A549 (cell line): ENCODE measurements around the gene NIPAL3. TPM values are rescaled to one million over a fixed set of nuclear protein-coding genes. Genes with fewer than 3 reads are reported as not detected.

Experiments
- ATAC-seq, 2 experiments: fragments of 200-7000 bp in 1 of 2; fragments of >200 bp in 1 of 2; cut with Nextera tagmentation in 1 of 2; cut with Tn5 transposase in 1 of 2; 3 replicates each; pipeline versions ENCODE4 v1.8.0 to v1.9.1; 2018 to 2020; ENCODE audit warnings: mild to moderate bottlenecking in 1 of 2, moderate library complexity in 1 of 2
- CTCF ChIA-PET: fragments of 300-600 bp; sonication (Branson Sonifier 250); formaldehyde crosslinking; extraction: SDS; loops from one replicate; lab custom pipeline; 2021; ENCODE audit warnings: antibody characterized with exemption, inconsistent platforms; lab: Yijun Ruan, JAX
- POLR2A ChIA-PET: fragments of 350-600 bp; formaldehyde crosslinking; extraction: SDS; loops from one replicate; lab custom pipeline; 2021; ENCODE audit warnings: antibody characterized with exemption, inconsistent platforms; lab: Yijun Ruan, JAX
- DNase-seq, 2 experiments: peaks; one replicate each; pipeline versions ENCODE4 v3.0.0 to v3.0.0-alpha.2; 2011 to 2016; ENCODE audit warnings: low read depth in 1 of 2, low spot score in 1 of 2
- FAIRE-seq: peaks from 2 replicates; lab custom pipeline; 2011; peaks lifted over from hg19 to GRCh38; lab: Jason Lieb, UNC
- H3K27ac ChIP-seq, 2 experiments: fragments of >200 bp; sonication (Bioruptor Twin); formaldehyde crosslinking; 3 replicates each; pipeline ENCODE4 v1.5.1; 2016 to 2017
- H3K4me1 ChIP-seq: fragments of >200 bp; sonication (Bioruptor Twin); formaldehyde crosslinking; 3 replicates; pipeline ENCODE4 v1.6.1; 2016
- H3K4me2 ChIP-seq: fragments of >200 bp; sonication (Bioruptor Twin); formaldehyde crosslinking; 3 replicates; pipeline ENCODE4 v1.6.1; 2016
- H3K4me3 ChIP-seq: fragments of >200 bp; sonication (Bioruptor Twin); formaldehyde crosslinking; 3 replicates; pipeline ENCODE4 v1.5.1; 2016
- H3K9me3 ChIP-seq: fragments of >200 bp; sonication (Bioruptor Twin); formaldehyde crosslinking; 3 replicates; pipeline ENCODE4 v1.6.1; 2016
- CHD2 ChIP-seq: fragments of 150-350 bp; IDR thresholded peaks from 2 replicates; pipeline ENCODE4 v1.6.1; 2014; ENCODE audit warnings: low read length; ENCODE audit not compliant: partially characterized antibody
- CHD4 ChIP-seq: fragments of 200-600 bp; sonication (generic); IDR thresholded peaks from 2 replicates; pipeline ENCODE4 v1.6.1; 2016; ENCODE audit warnings: antibody characterized with exemption, mild to moderate bottlenecking, borderline replicate concordance
- JUNB ChIP-seq: fragments of >200 bp; sonication (Bioruptor Twin); formaldehyde crosslinking; IDR thresholded peaks from 2 replicates; pipeline ENCODE4 v1.6.1; 2016
- KDM5A ChIP-seq: fragments of 200-600 bp; sonication (generic); IDR thresholded peaks from 2 replicates; pipeline ENCODE4 v1.6.1; 2016; ENCODE audit warnings: antibody characterized with exemption, mild to moderate bottlenecking
- MAFK ChIP-seq: fragments of 450-650 bp; IDR thresholded peaks from 2 replicates; pipeline ENCODE4 v1.6.1; 2014; ENCODE audit not compliant: partially characterized antibody
- MYC ChIP-seq: IDR thresholded peaks from 2 replicates; pipeline ENCODE4 v1.6.1; 2012; ENCODE audit warnings: mild to moderate bottlenecking, inconsistent platforms, low read length, improper control_type of control experiment, borderline replicate concordance
- PHF8 ChIP-seq: fragments of 200-600 bp; sonication (generic); IDR thresholded peaks from 2 replicates; pipeline ENCODE4 v1.6.1; 2016; ENCODE audit warnings: low read depth, mild to moderate bottlenecking, antibody characterized with exemption, moderate library complexity, borderline replicate concordance
- RAD21 ChIP-seq, 2 experiments: fragments of >200 bp in 1 of 2; sonication (Bioruptor Twin) in 1 of 2; formaldehyde crosslinking in 1 of 2; IDR thresholded peaks in 1 of 2; conservative IDR thresholded peaks in 1 of 2; 2 replicates in 1 of 2; 3 replicates in 1 of 2; pipeline ENCODE4 v1.6.1; 2012 to 2018; ENCODE audit warnings: inconsistent platforms in 1 of 2
- RARB ChIP-seq: fragments of 250-450 bp; sonication (Bioruptor Pico); IDR thresholded peaks from 2 replicates; pipeline ENCODE4 v1.8.0; 2021; ENCODE audit warnings: mild to moderate bottlenecking, moderate library complexity
- RCOR1 ChIP-seq: fragments of 150-350 bp; IDR thresholded peaks from 2 replicates; pipeline ENCODE4 v1.6.1; 2014; ENCODE audit warnings: antibody characterized with exemption, low read length, low read depth
- RNF2 ChIP-seq: fragments of 200-600 bp; sonication (generic); IDR thresholded peaks from 2 replicates; pipeline ENCODE4 v1.6.1; 2016; ENCODE audit warnings: low read depth, mild to moderate bottlenecking, antibody characterized with exemption, moderate library complexity, borderline replicate concordance
- SMC3 ChIP-seq: fragments of >200 bp; sonication (Bioruptor Twin); formaldehyde crosslinking; IDR thresholded peaks from 3 replicates; pipeline ENCODE4 v1.6.1; 2018; ENCODE audit warnings: inconsistent platforms
- SREBF2 ChIP-seq: fragments of 450-650 bp; IDR thresholded peaks from 2 replicates; pipeline ENCODE4 v1.6.1; 2014; ENCODE audit warnings: mild to moderate bottlenecking, moderate library complexity
- ZSCAN20 ChIP-seq: fragments of 250-450 bp; sonication (Bioruptor Pico); IDR thresholded peaks from 2 replicates; pipeline ENCODE4 v1.8.0; 2022; ENCODE audit warnings: mild to moderate bottlenecking, moderate library complexity
- WGBS: methylation state at CpG from one replicate; pipeline ENCODE4 v1.1.6; 2017; ENCODE audit errors: missing lambda C conversion rate; 5-methylcytosine and 5-hydroxymethylcytosine counted together
- polyA plus RNA-seq, 4 experiments: library from polyadenylated mRNA; depleted of rRNA in 3 of 4; stranded (reverse); fragments of >200 nt; fragmentation: RNase III in 1 of 4; extraction: RNeasy Plus Mini Kit Qiagen cat#74134 plus additional on column Dnase treatment in 1 of 4; gene quantifications; 2 replicates in 3 of 4; 3 replicates in 1 of 4; pipeline ENCODE4 v1.2.3, GENCODE V29; 2011 to 2017
- TF ChIP-seq, protein P1 (sequence below): fragments of 150-350 bp; IDR thresholded peaks from 2 replicates; pipeline ENCODE4 v1.6.1; 2014; ENCODE audit warnings: low read depth, mild to moderate bottlenecking, low read length
- TF ChIP-seq, protein P2 (sequence below): fragments of >200 bp; sonication (Bioruptor Twin); formaldehyde crosslinking; IDR thresholded peaks from 3 replicates; pipeline ENCODE4 v1.5.1; 2016
- TF ChIP-seq, protein P3 (sequence below): IDR thresholded peaks from 2 replicates; pipeline ENCODE4 v1.6.1; 2012; ENCODE audit warnings: low read depth, borderline replicate concordance
- TF ChIP-seq, protein P4 (sequence below): fragments of 250-450 bp; sonication (Bioruptor Pico); IDR thresholded peaks from 2 replicates; pipeline ENCODE4 v1.5.0; 2020; ENCODE audit warnings: low read depth, mild to moderate bottlenecking, moderate library complexity

The NIPAL3 gene
- polyA plus RNA-seq, 2 of the 4 experiments (the other 2 are of a cell fraction): 5.1 to 10.4 TPM

DNA sequence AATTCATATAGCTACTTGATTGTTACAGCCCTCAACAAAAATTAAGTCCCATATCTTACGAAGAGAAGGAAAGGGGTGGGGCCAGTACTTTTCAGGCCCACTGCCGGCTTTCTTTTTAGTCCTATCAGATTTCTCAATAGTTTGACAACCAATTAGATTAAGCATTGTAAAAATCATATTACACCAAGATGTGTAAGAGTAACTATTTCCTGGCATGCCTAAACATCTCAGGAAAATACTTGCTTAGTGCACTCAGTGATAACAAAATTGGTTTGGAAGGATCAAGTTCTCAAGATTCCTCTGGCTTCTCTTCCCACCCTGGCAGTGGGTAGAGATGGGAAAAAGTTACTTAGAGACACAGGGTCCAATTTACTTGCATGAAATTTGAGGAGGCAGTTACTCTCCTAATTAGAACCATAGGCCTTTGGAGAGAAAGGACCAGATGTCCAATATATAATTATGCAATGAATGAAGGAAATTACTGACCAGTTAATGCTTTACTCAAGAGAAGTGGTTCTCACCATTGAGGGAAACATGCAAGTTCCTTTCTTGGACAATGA is 32.1 kb upstream of the NIPAL3 start:
- DNase-seq (no peak), ATAC-seq (no peak), FAIRE-seq (no peak)
- WGBS: 91% methylated on average over 2 of the region's 2 CpGs
- Histone ChIP-seq H3K27ac (no peak overlapping the region), H3K4me2 (no peak overlapping the region), H3K9me3 (no peaks in the 10 kb centered on the region), H3K4me1 (peaks cover 21% of the 10 kb centered on the region), H3K4me3 (no peak overlapping the region)
- POLR2A ChIA-PET: no interaction called here
- no peak for TF ChIP-seq RARB (CRISPR knock-in tag)
- TF ChIP-seq CHD4: no peak
- no peak for TF ChIP-seq RNF2
- CTCF ChIA-PET: interaction anchor here (0.7 to 23.6 kb wide), 5 partner anchors 9 to 188 kb away, joined by 3 to 748 read pairs (median 6); no protein-coding TSS in a partner anchor

DNA sequence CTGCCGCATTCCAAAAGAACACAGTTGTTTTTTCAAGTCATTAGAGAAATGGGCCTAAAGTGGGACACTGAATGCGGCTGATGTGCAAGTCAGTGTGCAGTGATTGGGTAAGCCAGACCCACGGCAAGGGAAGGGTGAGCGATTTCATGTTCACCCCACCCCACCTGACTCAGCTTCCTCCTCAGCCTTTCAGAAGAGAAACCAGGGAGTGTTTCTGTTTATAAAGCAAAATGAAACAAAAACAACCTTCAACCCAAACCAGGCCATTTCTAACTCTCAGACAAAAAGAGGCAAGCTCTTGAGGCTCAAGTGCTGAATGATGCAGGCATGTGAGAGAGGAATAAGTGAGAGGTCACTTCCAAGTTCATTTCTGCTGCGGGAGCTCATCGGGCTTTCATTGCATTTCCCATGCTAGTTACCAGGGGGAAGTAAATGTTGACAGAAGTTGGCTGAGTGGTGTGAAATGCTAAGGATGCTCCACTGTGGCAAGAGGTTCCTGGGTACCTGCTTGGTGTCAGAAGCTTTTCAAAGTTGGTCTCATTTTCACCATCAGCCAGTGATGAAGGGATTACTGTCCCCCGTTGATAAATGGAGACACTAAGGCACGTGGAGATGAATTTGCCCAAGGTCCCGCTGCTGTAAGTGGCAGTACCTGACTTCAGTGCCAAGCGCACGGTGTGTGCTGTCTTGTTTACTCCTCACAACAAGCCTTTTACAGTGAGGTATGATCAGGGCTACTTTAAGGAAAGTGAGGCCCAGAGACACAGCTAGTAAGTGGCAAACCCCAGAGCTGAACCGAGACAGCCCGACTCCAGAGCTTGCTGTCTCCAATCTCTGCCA is 31.1 kb upstream of the NIPAL3 start:
- DNase-seq: no peak
- no peak for ATAC-seq
- POLR2A ChIA-PET: no interaction called here
- FAIRE-seq: no peak
- H3K4me1 ChIP-seq: peaks cover 27% of the 10 kb centered on the region
- peak overlapping the region; percentile 25 to 52; a peak in 2 of 6 replicates for H3K27ac ChIP-seq
- no peak overlapping the region for H3K4me3 ChIP-seq
- TF ChIP-seq MAFK (no peak), KDM5A (no peak), MYC (no peak), PHF8 (no peak), JUNB (no peak), RCOR1 (no peak)
- TF ChIP-seq, protein P1, sequence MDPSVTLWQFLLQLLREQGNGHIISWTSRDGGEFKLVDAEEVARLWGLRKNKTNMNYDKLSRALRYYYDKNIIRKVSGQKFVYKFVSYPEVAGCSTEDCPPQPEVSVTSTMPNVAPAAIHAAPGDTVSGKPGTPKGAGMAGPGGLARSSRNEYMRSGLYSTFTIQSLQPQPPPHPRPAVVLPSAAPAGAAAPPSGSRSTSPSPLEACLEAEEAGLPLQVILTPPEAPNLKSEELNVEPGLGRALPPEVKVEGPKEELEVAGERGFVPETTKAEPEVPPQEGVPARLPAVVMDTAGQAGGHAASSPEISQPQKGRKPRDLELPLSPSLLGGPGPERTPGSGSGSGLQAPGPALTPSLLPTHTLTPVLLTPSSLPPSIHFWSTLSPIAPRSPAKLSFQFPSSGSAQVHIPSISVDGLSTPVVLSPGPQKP: no peak
- no peak overlapping the region for H3K4me2 ChIP-seq
- no peaks in the 10 kb centered on the region for H3K9me3 ChIP-seq
- 89% methylated on average over 12 of the region's 13 CpGs for WGBS
- CTCF ChIA-PET: interaction anchor here (0.8 to 23.6 kb wide), 7 partner anchors 8 to 313 kb away, joined by 3 to 748 read pairs (median 6); no protein-coding TSS in a partner anchor

DNA sequence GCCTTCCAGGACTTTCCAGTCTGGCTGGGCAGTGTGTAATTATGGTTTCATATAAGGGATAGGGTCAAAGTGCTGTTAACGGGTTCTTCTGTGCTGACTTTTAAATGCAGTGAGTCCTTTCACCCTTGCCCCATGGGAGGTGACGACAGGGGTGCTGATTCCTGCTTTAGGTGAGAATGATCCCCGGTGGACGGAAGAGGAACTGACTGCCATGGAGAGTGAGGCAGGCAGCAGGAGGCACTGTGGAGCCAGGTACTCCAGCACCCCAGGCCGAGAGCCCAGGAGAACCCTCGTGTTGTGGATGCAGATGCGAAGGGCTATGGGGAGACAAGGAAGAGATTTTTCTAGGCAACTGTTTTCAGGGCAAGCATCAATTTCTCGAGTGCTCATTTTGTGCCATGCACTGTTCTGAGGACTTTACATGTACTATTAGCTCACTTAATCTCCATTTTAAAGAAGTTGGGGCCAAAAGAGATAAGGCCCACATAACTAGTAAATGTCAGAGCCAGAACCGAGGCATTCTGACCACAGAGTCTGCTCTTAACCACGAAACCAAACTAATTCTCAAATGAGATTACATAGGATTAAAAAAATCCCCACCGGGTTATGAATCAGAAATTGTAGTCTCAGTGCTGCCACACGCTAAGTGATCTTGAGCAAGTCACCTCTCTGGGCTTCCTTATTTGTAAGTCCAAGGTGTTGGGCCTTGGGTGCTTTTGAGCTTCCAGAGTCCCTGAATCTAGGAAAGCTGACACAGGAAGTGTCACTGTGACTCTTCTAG is 30.3 kb upstream of the NIPAL3 start:
- Histone ChIP-seq H3K27ac (peak overlapping the region; percentile 25 to 52; a peak in 2 of 6 replicates), H3K4me3 (no peak overlapping the region), H3K4me2 (no peak overlapping the region), H3K9me3 (no peaks in the 10 kb centered on the region), H3K4me1 (peaks cover 28% of the 10 kb centered on the region)
- CTCF ChIA-PET: interaction anchor here (0.7 to 23.6 kb wide), 7 partner anchors 11 to 235 kb away, joined by 3 to 748 read pairs (median 3); no protein-coding TSS in a partner anchor
- ATAC-seq (peak; percentile 62 to 85; a peak in 4 of 6 replicates), DNase-seq (peak in 1 of 2 experiments; percentile 55), FAIRE-seq (no peak)
- TF ChIP-seq, protein P2, sequence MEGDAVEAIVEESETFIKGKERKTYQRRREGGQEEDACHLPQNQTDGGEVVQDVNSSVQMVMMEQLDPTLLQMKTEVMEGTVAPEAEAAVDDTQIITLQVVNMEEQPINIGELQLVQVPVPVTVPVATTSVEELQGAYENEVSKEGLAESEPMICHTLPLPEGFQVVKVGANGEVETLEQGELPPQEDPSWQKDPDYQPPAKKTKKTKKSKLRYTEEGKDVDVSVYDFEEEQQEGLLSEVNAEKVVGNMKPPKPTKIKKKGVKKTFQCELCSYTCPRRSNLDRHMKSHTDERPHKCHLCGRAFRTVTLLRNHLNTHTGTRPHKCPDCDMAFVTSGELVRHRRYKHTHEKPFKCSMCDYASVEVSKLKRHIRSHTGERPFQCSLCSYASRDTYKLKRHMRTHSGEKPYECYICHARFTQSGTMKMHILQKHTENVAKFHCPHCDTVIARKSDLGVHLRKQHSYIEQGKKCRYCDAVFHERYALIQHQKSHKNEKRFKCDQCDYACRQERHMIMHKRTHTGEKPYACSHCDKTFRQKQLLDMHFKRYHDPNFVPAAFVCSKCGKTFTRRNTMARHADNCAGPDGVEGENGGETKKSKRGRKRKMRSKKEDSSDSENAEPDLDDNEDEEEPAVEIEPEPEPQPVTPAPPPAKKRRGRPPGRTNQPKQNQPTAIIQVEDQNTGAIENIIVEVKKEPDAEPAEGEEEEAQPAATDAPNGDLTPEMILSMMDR: peak; percentile 46
- TF ChIP-seq SMC3 (peak; percentile 40; the same call in 2 of the 3 replicates), MYC (no peak), SREBF2 (no peak), ZSCAN20 (CRISPR knock-in tag) (no peak), CHD2 (no peak), RAD21 (conservative IDR thresholded peaks at IDR 0.05 in 1 of 2, IDR thresholded peaks at IDR 0.05 in 1 of 2) (peak; percentile 34 to 37; a peak in 4 of 5 replicates)
- TF ChIP-seq, protein P3, sequence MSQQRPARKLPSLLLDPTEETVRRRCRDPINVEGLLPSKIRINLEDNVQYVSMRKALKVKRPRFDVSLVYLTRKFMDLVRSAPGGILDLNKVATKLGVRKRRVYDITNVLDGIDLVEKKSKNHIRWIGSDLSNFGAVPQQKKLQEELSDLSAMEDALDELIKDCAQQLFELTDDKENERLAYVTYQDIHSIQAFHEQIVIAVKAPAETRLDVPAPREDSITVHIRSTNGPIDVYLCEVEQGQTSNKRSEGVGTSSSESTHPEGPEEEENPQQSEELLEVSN: no peak
- TF ChIP-seq, protein P4, sequence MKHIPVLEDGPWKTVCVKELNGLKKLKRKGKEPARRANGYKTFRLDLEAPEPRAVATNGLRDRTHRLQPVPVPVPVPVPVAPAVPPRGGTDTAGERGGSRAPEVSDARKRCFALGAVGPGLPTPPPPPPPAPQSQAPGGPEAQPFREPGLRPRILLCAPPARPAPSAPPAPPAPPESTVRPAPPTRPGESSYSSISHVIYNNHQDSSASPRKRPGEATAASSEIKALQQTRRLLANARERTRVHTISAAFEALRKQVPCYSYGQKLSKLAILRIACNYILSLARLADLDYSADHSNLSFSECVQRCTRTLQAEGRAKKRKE (CRISPR knock-in tag): no peak
- 86% methylated on average over 12 of the region's 12 CpGs for WGBS
- POLR2A ChIA-PET: no interaction called here
